Activated CD4-positive, alpha-beta T cell treated with anti-CD3 and anti-CD28 coated beads, Interleukin-2, amount 50 U/mL, for 48 hours (primary cell): ENCODE results near the gene AHSP.
A peak's percentile ranks its signal among the peaks of the same experiment; 100 is the strongest.
"Not testable (repeated sequence)": the region's sequence is repeated elsewhere in the genome, so short reads cannot be mapped to it uniquely, and the experiment has no call there.

Source experiments
- DNase-seq, 2 experiments: peaks; one replicate each; pipeline ENCODE4 v3.0.0-alpha.2; 2020

AHSP gene, protein sequence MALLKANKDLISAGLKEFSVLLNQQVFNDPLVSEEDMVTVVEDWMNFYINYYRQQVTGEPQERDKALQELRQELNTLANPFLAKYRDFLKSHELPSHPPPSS

DNA sequence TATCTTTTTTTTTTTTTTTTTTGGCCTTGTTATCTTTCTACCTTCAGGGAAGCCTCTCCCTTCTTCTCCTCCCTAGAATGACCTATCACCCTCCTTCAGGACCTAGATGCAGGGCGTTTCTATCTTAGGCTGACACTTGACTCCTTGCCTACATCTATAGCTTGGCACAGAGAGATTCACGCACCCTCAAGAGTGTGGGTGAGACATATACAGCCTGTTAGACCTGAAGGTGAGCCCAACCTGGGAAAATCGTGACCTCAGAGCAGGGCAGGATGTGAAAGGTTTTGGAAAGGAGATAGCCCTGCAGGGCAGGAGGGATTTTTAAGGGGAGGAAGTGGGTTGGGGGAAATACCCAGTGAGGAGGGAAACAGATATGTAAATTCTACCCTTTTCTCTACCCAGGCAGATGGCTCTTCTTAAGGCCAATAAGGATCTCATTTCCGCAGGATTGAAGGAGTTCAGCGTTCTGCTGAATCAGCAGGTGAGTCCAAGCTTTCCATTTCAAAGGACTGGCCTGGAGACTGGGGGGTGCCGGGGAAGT is at the start of gene AHSP:
TSS of gene AHSP (plus strand) at position 167 of the 541 bp plus-strand sequence. CDS start at position 407, 240 bp downstream.
- no peak for DNase-seq

DNA sequence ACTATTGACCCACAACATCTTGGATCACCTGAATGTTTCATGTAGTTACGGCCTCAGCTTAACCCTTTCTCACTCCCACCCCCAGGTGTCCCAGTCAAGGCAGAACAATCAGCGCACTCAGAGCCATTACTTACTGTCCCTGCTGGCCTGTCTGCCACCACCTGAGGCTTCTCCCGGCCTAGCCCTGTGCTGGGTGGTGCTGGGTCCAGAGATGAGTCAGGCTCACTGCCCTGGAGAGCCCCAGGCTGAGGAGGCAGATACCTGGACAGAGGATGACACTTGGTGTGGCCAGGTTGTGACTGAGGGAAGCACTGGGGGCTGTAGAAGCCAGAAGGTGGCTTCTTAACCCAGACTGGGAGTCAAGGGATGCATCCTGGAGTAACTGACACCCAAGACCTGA is 48.7 kb upstream of the AHSP start:
- no peak for DNase-seq

DNA sequence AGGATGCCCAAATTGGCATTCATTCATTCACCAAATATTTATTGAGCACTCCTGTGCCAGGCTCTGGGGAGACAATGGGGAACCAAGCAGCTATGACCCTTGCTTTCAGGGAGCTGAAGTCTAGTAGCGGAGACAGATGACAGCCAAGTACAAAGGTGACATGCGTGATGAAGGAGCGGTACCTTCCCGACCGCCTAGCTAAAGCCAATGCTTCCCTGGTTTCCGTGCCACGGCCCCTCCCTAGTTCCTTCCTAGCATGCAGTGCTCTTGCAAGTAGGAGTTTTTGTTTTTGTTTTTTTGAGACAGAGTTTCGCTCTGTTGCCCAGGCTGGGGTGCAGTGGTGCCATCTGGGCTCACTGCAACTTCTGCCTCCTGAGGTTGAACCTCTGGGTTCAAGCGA is 47.9 kb upstream of the AHSP start:
- DNase-seq: no peak

DNA sequence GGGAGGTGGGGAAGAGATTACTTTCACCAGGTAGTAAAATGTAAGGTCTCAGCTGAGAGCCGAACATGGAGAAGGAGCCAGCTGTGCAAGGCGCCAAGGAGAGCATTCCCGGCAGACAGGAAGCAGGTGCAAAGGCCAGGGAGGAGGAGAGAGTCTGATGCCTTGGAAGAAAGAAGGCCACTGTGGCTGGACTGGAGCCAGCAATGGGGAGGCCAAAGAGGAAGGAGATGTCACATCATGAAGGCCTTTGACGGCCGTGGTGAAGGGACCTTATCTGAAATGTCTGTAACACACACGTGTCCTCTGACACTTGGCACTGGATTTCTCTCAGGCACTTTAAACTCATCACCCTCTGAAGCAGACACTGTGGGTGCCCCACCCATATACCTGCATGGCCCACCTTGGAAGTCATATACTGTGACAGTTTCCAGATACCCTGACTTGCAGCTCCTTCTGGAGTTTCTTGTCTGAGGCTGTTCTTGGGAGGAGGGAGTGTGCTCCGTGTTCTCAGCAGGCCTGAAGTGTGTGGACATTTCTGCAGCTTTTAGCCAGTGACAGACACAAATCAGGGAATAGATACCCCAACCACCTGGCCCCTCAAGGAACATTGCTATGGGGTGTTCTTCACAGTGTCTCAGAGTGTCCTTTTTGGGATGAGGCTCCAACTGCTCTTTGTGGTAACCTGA is 46.7 kb upstream of the AHSP start:
- no peak for DNase-seq

DNA sequence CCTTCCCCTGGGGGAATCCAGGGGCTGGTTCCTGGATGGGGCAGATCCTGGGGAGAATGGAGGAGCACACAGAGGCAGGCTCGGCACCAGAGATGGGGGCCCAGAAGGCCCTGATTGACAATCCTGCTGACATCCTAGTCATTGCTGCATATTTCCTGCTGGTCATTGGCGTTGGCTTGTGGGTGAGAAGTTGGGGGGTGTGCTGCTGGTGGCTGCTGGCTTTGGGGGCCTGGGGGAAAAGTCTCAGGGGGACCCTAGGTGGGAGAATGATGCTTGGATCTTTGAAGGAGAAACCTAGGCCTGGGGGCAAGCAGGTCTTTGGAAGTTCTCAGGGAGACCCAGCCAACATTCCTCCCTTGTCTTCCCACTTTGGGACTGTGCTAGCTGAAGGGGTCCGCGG is 44.6 kb upstream of the AHSP start, which contains the start of gene SLC5A2:
TSS of gene SLC5A2 (plus strand) at position 43 of the 400 bp plus-strand sequence. CDS start at position 57, 14 bp downstream.
- no peak for DNase-seq

DNA sequence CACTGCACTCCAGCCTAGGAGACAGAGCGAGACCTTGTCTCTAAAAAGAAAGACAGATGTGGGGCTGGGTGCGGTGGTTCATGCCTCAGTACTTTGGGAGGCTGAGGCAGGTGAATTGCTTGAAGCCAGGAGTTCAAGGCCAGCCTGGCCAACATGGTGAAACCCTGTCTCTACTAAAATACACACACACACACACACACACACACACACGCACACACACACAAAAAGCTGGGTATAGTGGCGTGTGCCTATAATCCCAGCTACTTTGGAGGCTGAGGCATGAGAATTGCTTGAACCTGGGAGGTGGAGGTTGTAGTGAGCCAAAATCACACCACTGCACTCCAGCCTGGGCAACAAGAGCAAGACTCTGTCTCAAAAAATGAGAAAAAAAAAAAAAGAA is 43.7 kb upstream of the AHSP start:
- not testable (repeated sequence) for DNase-seq

DNA sequence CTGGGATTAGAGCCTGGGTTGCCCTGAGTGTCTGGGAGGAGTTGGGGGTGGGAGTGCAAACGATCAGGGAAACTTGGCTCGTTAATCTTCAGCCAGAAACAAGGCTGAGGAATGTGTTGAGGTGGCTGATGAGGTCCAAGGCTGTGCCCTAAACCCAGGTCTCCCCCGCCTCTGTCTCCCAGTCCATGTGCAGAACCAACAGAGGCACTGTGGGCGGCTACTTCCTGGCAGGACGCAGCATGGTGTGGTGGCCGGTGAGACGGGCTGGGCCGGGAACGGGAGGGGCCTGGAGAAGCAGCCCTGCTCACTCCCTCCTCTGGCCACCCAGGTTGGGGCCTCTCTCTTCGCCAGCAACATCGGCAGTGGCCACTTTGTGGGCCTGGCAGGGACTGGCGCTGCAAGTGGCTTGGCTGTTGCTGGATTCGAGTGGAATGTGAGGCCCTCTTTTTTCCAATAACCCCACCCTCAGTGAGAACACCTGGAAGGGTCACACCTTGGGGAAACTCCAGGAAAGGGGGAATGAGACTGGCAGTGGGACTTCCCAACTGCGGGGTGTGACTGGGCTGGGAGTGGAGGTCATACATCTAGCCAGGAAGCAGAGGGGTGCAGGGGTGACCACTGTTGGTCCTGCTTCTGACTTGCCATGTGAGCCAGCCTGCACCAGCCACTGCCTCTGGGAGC is 43.1 kb upstream of the AHSP start:
- no peak for DNase-seq

DNA sequence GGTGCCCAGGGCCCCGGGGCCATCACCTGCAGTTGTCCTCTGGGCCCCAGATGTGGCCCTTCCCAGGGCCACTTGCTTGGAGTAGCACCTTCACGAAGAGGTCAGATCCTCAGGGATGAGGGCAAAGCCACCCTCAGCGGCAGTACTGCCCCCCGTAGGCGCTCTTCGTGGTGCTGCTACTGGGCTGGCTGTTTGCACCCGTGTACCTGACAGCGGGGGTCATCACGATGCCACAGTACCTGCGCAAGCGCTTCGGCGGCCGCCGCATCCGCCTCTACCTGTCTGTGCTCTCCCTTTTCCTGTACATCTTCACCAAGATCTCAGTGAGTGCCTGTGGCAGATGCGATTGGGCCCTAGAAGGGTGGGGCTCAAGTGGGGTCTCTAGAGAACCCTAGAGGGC is 42.1 kb upstream of the AHSP start:
- DNase-seq: no peak

DNA sequence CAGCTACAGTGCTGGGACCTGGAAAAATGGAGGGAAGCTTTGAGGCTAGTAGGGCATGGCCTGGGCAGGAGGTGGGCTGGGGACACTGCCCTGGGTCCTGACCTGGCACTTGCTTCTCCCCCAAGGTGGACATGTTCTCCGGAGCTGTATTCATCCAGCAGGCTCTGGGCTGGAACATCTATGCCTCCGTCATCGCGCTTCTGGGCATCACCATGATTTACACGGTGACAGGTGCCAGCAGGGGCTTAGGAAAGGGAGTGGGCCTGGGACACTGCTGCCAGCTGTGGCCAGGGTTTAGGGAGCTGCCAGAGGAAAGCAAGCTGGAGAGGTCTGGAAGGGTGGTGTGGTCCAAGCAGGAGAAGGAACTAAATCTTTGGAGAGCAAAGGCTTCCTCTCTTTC is 41.7 kb upstream of the AHSP start:
- DNase-seq: no peak

DNA sequence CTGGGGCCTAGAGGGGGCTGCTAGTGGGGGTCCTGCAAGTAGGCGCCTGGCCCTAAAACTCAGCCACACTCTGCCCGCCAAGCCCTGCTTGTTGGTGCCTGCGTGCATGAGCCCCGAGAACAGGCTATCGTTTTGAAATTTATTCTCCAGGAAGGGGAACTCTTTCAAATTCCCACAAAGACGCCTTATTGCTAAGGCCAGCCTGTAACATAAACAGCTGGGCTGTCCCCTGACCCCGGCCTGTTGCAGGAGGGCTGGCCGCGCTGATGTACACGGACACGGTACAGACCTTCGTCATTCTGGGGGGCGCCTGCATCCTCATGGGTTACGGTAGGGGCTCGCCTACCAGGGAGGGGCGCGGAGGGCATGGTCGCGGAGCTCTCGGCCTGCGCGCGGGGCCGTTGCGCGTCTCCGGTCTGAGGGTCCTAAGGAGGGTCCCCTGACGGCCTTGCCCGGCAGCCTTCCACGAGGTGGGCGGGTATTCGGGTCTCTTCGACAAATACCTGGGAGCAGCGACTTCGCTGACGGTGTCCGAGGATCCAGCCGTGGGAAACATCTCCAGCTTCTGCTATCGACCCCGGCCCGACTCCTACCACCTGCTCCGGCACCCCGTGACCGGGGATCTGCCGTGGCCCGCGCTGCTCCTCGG is 40.5 kb upstream of the AHSP start:
- no peak for DNase-seq

DNA sequence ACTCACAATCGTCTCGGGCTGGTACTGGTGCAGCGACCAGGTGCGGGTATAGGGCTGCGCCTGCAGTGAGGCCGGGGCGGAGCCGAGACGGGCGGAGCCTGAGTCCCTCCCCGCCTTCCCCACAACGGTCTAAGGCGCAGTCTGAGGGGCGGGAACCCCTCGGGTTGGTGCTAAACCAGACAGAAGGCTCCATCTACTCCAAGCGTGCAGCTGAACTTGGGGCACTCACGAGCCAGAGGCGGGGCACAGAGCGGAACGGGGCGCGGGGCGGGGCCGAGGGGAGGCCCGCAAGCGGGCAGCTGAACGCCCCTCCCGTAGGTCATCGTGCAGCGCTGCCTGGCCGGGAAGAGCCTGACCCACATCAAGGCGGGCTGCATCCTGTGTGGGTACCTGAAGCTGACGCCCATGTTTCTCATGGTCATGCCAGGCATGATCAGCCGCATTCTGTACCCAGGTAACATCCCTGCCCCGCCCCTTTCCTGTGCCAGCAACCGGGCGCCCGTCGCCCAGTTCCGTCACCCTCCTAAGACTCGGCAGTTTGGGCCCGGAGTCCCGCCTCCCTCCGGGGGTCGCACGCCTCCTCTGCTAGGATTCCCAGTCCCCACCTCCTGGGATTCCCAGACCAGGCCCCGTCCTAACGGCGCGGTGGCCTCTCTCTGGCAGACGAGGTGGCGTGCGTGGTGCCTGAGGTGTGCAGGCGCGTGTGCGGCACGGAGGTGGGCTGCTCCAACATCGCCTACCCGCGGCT is 39.8 kb upstream of the AHSP start:
- DNase-seq: peak; percentile 61 to 72

DNA sequence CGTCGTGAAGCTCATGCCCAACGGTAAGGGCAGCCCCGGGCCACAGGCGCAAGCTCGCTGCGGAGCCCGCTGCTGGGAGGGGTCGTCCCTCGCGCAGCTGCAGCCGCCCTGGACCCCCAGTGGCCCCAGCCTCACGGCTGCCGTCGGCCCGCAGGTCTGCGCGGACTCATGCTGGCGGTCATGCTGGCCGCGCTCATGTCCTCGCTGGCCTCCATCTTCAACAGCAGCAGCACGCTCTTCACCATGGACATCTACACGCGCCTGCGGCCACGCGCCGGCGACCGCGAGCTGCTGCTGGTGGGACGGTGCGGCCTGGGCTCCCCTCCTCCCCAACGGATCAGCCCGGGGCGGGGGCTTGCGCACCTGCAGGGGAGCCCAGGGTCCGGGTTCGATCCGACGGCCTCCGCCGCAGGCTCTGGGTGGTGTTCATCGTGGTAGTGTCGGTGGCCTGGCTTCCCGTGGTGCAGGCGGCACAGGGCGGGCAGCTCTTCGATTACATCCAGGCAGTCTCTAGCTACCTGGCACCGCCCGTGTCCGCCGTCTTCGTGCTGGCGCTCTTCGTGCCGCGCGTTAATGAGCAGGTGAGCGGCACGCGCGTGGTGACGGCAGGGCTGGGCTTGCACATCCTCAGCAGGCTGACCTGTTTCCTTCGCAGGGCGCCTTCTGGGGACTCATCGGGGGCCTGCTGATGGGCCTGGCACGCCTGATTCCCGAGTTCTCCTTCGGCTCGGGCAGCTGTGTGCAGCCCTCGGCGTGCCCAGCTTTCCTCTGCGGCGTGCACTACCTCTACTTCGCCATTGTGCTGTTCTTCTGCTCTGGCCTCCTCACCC is 39.0 kb upstream of the AHSP start:
- no peak for DNase-seq

DNA sequence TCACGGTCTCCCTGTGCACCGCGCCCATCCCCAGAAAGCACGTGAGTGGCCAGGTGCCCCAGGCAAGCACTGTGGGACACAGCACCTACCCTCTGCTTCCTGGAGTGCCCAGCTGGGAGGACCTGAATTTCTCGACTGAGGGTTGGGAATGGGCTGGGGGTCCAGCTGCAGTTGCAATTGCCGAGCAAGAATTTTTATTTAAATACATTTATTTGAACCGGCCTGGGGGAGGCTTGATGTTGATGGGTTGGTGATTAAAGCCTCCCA is 38.5 kb upstream of the AHSP start:
- no peak for DNase-seq

DNA sequence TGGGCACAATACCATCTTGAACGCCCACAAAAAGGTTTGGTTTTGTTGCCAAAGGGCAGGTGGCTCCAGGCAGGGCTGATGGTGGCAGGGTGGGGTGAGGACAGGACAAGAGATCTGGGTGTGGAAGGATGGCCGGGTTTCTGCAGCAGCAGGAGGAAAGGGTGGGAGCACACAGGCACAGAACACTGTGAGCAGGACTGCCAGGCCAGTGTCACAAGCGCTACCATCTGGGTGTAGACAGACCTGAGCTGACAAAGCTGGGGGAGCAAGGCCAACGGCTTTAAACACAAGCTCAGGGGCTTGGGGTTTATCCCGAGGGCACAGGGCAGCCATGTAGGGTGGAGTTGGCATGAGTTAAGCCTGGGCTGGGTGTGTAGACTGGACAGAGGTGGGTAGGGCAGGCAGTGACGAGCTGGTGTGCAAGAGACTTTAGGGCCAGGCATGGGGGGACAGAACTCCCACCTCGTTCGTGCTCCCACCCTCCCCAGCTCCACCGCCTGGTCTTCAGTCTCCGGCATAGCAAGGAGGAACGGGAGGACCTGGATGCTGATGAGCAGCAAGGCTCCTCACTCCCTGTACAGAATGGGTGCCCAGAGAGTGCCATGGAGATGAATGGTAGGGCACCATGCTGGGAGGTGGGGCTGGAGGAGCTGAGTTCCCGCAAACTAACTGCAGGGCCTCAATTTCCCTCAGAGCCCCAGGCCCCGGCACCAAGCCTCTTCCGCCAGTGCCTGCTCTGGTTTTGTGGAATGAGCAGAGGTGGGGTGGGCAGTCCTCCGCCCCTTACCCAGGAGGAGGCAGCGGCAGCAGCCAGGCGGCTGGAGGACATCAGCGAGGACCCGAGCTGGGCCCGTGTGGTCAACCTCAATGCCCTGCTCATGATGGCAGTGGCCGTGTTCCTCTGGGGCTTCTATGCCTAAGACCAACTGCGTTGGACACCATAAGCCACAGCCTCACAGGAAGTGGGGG is 37.8 kb upstream of the AHSP start:
- DNase-seq: no peak

DNA sequence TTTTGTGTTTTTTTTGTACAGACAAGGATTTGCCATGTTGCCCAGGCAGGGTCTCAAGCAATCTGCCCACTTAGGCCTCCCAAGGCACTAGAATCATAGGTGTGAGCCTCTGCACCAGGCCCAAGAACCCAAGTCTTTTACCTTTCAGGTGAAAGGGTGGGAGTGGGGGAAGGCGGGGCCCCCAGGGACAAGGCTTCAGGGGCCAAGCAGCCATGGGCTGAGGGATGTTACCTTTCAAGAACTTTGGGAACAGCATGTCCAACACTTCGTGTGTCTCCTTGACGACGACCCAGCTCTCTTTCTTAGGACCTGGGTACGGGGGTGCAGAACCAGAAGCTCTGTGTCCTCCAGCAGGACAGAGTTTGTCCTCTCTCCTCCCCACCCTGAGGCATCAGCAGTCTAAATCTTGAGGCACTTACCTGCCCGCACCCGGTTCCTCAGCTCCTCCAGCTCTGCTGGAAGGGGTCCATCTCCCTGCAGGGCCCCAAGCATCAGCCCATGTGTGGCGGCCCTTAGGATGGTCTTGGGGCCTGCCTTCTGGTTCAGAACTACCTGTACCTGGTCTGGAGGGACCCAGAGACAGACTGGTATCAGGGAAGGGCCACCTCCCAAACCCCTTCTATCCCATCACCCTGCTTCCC is 35.8 kb upstream of the AHSP start:
- DNase-seq: no peak

DNA sequence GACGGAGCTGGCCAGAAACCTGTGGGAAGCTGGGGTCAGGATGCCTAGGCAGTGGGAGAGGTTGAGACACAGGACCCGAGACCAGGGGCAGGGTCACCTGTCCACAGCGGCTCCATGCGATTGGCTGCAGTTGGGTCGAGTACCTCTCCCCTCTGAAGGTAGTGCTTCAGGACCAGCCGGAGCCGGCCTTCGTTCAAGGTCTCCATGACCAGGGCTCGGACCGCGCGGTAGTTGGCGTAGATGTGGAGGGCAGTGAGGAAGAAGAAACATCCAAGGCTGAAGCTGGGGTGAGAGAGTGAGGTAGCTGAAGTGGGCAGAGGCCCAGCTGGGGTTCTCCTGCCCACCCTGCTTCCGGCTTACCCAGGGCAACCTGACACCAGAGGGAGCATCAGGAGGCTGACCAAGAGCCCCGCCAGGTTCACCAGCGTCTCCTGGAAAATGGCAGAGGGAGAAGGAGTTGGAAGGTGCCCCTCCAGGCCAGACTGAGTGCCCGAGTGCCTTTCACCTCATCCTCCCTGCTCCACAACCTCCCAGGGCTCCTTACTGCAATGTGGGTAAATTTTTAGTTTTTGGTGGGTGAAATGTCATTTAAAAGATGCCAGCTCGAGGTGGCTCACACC is 34.1 kb upstream of the AHSP start:
- DNase-seq: no peak

DNA sequence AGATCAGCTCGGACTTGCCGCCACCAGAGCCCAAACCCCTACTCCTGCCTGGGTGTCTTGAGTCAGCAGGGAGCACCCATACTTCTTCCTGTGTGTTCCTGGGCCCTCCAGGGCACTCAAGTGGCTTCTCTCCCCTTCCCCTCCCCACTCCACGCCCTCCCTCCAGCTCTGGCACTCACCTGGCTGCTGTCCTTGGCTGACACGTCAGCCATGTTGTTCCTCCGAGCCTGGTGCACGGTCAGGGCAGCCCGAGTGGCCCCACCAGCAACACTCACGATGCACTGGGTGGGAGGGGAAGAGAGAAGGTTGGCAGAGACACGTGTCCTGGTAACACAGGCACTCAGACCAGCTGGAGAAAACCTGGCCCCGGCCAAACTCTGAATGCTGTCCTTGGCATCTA is 31.0 kb upstream of the AHSP start:
- no peak for DNase-seq

DNA sequence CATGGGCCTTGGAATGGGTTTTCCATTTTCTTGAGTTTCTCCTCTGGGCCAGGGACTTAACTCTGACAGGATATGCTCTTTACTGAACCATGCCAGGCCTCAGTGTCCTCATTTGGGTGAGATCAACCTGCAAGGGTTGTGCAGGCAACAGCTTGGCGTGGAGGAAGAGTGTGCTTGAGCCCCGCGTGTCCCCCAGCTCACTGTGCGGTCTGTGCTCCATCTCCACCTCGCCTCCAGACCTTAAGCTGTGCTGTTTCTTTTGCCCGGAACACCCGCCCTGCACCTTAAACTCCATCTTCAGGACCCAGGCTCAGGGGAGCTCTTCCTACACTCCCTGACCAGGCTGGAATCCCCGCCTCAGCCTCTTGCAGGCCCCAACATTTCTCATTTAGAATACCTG is 29.2 kb upstream of the AHSP start:
- DNase-seq: no peak

DNA sequence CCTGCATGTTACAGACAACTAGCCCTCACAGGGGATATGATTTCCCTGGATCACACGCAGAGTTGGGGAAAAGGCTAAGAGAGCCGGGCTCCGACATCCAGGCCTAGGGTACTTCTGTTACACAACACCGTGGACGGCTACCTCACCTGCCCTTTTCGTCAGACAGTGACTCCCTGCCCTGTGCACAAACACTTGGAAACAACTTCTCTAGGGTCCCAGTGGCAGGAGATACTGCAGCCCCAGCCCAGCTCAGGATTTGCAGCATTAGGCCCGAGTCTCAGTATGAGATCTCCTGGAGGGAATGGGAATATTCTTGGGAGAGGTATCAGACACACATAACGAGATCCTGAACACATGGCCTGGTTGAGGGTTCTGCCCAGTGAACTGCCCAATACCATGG is 27.8 kb upstream of the AHSP start:
- DNase-seq: no peak
